Bone marrow (tissue), 2 donors: Measurements from ENCODE around the gene HOXA5.
A peak's percentile ranks its signal among the peaks of the same experiment; 100 is the strongest.

Experiments
- DNase-seq, 2 donors: peaks; one replicate each; lab custom pipeline; 2025; lab: John Stamatoyannopoulos, UW

HOXA5 gene

DNA sequence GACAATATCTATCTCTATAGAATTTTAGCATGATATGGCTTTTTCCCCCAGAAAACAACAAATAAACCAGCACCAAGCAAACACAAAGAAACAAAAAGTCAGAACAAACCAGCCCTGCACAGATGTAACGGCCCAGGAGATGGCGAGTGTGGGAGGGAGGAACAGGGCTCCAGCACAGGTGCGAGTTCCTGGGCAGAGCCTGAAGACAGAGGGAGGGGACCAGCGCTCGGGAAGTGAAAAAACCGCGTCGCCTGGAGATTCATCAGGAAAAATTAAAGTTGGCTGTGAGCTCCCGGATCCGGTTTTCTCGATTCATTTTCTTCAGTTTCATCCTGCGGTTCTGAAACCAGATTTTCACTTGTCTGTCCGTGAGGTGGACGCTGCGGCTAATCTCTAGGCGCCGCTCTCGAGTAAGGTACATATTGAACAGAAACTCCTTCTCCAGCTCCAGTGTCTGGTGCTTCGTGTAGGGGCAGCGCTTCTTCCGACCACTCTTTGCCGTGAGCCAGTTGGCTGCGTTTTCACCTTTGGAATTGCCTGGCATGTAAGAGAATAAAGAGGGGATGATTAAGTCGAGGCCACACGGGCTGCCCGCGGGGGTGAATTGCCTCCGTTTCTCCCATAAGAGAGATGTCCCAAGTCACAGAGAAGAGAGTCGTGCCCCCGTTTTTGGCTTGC is 28.3 kb upstream of the HOXA5 start:
- DNase-seq: no peak

DNA sequence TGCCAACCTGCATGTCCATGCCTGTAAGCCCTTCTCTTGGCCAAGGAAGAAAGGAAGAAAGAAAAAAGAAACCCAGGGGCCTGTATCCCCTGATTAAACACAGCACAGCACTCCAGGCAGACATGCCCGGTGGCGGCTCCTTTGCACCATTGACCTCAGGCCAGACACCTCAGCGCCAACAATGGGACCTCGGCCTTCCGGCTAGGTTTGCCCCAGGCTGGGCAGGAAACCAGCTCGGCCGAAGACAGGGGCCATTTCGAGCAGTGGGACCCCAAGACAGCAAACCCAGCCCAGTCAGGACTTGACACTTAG is 27.8 kb upstream of the HOXA5 start:
- DNase-seq: no peak

DNA sequence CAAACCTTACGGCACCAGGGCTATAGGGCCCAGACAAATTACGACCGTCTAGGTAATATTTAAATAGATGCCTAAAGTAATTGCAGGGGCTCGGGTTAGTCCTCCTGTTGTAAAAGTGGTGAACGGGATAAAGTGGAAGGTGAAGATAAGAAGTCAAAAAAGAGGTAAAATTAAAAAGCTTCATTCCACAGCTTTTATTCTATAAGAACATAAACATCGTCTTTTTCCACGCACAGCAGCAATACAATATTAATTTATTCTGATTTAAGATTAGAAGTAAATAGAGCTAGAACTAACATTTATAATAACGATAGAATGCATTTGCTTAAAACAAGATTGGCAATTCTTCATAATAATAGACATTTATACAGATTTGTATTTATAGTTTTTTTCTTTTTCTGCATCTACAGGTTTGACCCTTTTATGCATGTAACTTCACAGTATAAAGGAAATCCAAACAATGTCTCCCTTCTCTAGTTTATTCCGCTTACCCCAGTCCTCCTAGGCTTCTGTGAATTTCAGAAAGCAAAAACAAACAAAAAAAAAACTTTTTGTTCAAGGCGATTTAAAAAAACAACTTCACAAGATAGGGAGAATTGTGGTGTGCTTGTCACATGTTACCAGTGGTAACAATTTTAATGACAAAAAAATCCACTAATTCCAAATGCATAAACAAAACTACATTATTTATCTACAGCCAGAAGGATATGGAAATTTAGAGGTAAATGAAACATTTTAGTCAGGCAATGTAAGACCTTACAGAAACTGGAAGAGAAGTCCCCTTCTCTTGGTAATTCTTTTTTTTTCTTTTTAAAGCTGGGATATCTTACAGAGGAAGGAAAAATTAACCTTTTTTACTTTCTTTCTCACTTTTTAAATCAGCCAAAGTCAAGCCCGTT is 27.2 kb upstream of the HOXA5 start:
- no peak for DNase-seq

DNA sequence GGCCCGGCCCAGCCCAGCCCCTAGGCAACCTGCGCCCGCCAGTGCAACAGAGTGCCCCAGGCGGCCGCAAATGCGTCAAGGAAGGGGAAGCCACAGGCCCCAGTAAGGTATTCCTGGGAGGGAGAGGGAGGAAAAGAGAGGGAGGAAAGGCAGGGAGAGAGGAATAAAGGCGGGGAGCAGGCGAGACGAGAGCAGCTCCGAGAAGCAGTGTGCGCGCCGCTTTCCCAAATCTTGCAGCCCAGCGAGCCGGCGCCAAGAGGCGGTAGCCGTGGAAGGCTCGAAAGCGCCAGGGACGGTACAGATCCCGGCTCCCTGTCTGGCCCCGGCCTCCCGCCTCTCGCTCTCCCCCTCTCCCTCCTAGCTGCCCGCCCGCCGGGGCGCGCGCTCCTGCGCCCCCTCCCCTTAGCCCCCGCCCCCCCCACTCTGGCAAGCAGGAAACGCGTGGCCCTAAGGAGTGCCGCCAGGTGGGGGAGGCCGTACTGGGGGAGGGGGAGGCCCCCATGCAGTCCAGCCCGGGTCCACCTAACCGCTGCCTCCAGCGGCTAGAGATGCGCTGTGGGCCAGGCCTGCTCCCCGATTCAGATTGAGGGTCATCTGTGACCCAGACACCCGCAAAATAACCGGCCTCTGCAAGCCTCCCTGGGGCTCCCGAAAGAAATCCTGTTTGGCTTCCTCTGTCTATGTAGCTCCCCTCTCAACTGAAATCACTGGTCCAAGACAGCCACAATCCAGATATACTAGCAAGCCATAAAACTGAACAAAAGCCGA is 26.4 kb upstream of the HOXA5 start:
- no peak for DNase-seq

DNA sequence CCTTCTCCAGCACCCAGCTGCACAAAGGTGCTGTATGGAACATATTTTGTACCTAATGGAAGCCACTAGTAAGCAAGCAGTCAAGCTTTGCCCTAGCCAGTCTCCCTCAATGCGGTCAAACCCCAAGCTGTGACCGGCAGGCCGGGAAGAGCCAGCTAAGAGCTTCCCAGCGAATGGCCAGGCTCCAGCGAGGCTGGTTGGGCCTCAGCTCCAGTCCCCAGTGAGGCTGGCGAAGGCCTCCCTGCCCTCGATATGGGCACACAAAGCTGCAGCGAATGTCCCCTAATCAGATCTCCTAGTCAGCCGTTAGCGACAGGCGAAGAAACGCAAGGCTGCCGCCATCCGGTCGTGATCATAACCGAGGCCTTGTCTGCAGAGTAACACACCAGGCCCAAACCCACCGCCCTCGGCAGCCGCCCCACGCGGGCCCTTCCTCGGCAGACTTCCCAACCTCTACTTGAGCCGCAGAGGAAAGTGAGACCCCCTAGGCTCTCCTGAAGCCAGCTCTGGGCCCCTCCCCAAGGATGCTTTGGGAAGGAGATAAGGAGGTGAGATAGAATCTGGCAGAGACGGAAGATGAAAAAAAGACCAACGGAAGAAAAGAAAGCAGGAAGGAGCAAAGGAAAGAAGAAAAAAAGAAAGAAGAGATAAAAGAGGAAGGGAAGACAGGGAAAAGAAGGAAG is 24.9 kb upstream of the HOXA5 start:
- DNase-seq: peak in 1 of 2 donors; percentile 55

DNA sequence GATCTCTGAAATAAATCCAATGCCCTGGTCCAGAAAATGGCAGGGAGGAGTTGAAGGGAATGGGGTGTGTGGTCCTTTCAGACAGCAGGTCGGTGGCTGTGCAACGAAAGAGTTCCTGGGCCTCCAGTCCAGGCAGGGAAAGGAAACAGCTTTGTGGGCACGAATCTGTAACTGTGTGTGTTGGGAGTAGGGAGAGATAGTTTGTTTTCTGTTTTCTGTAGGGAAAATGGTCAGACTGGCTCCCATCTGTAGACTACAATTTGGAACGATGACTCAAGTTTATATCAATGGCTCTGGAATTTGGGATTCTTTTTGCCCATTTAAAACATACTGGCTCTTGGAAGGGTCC is 24.4 kb upstream of the HOXA5 start:
- no peak for DNase-seq

DNA sequence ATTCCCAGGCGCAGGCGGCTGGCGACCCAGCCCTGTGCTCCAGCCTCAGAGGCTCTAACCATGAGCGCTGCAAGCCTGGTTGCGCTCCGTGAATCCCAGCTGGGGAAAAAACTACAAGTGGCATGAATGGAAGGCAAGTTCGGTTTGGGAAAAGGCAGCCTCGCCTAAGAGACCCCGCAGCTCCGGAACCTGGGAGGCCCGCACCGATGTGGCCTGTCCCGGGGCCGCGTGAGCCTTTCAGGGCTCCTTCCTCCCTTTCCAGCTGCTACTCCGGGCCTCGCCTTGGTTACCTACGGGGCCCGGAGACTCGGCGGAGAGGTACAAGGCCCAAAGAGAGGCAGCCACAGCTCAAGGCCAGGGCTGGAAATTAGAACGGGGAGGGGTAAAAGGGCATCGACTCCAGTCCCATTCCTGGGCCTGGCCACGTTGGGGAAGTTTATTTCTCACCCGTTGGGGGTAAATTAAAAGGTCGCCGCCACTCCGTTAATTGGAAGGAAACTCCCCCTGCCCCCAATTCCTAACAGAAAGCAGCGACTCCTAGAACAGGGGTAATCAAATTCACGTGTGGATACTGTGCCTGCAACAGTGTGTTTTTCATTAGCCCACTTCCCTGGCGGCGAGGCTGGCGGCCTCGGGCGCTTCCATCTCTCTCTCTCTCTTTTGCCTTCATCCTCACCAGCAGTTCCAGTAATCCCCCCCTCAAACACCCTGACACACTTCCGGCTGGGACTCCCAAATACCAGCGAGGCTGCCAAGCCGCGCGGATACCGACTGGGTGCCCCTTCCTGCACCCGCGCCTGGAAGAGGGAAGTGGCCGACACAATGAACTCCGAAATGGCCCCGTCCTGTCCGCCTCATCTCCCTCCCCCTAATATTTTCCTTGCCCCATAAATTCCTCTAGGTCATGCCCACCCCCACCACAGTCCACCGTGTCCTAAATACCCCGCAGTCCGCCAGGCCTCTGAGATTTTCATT is 23.3 kb upstream of the HOXA5 start:
- DNase-seq: peak in 1 of 2 donors; percentile 42

DNA sequence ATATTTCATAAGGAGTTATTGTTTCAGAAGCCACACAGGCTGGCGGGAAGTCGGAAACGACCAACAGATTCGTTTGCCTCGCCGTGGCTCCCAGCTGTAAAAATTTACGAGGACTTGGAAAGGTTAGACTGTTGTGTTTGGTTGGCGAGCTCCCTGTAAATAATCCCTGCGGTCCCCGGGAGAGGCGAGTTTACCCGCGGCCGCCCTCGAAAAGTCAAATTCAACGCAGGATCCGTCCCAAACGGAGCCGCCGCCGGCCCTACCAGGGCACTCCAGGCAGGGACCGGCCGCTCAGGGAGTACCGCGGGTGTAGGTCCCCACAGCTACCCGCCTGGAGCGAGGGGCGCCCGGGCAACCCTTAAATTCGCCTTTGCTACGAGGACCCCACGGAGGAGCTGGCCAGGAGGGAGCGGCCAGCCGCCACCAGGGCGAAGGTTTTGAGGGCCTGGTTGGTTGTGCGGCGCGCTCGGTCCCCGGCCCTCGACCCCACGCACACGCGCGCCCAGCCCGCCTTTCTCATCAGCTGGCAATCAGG is 22.6 kb upstream of the HOXA5 start:
- DNase-seq: no peak

DNA sequence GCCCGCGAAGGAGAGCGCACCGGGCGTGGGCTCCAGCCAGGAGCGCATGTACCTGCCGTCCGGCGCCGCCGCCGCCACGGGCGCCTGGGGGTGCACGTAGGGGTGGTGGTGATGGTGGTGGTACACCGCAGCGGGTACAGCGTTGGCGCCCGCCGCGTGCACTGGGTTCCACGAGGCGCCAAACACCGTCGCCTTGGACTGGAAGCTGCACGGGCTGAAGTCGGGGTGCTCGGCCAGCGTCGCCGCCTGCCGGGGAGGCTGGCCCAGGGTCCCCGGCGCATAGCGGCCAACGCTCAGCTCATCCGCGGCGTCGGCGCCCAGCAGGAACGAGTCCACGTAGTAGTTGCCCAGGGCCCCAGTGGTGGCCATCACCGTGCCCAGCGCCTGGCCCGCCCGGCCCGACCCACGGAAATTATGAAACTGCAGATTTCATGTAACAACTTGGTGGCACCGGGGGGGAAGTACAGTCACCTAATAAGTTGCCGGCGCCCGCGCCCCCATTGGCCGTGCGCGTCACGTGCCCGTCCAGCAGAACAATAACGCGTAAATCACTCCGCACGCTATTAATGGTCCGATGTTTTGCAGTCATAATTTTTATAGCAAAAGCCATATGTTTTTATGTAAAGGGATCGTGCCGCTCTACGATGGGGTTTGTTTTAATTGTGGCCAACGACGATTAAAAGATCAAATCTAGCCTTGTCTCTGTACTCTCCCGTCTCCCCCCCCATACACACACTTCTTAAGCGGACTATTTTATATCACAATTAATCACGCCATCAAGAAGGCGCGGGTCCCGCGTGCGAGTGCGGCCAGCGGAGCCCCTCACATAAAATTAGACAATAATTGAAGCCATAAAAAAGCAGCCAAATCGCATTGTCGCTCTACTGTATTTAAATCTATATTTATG is 21.9 kb upstream of the HOXA5 start, which contains the start of gene HOXA9:
Gene HOXA9 (minus strand): TSS at position 449 of the 907 bp plus-strand sequence. CDS start 80 bp downstream, at position 369.
- DNase-seq: peak in 1 of 2 donors; percentile 57

DNA sequence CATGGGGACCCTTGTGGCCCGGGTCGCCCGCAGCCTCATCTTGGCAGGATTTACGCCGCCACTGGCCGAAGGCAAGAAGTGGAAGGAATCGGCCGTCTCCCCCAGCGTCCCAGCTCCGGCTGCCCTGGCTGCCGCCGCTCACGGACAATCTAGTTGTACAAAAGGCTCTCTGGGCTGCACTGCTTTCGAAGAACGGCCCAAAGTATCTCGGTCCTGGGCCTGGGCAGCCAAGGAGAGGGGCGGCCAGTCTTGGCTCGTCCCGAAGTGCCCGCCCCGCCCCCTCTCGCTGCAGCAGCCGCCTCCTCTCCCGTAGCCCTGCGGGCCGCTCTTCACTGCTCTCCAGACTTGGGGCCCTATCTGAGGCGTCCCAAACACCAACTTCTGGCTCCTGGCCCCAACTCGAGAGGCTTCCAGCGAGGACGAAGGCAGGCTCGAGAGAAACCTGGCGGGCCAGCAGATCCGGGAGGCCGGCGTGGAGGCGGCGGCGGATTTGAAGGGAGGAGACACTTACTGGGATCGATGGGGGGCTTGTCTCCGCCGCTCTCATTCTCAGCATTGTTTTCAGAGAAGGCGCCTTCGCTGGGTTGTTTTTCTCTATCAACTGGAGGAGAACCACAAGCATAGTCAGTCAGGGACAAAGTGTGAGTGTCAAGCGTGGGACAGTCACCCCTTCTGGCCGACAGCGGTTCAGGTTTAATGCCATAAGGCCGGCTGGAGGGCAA is 21.0 kb upstream of the HOXA5 start:
- no peak for DNase-seq

DNA sequence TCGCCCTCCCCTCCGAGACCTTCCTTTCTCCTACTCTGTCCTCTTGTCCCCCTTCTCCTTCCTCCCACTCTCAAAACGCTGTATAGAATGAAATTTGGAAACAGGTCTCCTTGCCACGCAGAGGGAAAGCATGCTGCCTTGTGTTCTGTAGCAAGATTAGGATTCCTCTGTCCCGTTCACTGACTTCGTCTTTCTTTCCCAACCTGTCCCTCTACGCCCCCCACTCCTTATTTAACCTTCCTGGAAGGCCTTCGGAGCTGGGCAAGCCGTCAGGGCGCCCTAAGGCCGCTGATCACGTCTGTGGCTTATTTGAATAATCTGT is 20.5 kb upstream of the HOXA5 start:
- no peak for DNase-seq

DNA sequence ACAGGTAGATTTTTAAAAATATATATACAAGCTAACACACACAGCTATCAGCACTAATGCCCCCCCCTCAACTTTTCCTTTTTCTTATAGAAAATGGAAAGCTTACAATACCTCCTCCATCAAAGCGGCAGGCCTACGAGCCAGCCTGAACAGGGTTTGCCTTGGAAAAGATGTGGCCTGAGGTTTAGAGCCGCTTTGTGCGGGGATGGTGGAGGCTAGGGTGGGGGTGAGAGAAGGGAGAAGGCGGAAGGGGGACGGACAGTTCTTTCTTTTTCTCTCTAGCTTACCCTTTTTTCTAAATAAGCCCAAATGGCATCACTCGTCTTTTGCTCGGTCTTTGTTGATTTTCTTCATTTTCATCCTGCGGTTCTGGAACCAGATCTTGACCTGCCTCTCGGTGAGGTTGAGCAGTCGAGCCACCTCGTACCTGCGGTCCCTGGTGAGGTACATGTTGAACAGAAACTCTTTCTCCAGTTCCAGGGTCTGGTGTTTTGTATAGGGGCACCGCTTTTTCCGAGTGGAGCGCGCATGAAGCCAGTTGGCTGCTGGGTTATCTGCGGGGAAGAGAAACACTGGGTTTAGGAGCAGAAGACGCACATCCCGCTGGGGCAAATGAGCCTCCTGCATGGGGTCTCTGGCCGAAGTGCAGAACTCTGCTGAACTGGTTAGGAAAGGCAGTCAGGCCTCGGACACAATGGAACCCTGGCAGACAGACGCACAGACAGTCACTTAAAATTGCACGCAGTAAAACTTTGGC is 20.0 kb upstream of the HOXA5 start:
- no peak for DNase-seq

DNA sequence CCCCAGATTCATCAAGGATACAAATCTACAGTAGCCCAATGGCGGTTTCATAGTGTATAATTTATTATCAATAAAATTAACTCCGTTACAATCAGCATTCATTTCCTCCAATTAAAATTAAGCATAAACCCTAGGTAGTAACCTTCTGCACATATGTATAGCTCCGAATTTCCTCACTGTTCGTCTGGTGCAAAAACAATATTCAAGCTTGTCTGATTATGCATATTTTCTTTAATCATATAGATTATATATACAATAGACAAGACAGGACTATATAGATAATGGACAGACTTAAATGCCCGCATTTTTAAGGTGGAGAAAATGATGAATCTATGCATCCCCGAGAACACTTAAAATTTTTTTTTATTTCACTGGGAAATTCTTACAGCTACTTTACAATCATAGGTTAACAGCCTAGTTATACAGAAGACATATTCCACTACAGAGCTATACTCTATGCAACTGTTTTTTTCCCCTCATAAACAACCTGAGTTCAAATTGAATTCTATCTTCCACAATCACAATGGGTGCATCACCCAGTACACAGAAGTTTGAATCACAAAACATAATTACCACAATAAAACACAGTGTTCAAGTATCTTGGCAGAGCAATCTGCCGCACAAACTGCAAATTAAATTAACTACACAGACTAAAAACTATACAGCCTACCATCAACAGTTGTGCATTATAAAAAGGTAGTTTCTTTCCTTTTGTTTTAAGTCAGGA is 19.2 kb upstream of the HOXA5 start:
- DNase-seq: no peak

DNA sequence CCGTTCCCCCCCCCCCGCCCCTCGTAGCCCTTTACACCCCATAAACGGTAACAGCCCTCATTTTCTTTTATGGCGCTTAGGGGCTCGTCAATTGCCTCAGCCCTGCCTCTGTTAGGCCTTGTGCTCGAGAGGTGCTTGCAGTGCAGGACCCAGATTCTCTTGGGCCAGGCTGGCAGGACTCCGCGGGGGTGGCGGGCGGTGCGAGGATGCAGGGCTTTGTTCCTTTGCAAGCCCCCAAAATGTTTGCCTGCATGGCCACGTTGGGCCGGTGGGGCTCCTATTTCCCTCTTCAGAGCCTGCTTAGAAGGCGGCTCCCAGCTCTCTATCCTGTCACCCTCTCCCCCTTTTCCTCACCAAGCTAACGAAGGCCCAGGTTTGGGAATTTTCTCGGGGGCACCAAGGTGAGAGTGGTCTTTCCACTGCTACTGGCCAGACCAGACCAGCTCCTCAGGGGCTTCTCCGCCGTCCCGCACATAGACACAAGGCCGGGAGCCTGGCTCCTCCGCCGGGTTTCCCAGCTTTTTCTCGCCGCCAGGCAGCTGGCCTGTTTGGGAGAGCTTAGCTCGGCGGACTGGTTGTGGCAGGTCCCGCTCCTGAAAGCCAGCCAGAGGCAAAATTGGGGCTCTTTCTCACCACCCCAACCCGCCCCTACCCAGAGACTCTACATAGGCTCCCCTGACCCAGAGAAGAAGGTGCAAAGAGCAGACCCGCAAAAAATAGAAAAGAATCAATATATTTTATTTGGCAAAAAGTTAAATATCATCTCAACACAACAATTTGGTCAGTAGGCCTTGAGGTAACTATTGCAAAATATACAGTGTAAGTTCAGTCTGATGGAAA is 18.5 kb upstream of the HOXA5 start:
- no peak for DNase-seq

DNA sequence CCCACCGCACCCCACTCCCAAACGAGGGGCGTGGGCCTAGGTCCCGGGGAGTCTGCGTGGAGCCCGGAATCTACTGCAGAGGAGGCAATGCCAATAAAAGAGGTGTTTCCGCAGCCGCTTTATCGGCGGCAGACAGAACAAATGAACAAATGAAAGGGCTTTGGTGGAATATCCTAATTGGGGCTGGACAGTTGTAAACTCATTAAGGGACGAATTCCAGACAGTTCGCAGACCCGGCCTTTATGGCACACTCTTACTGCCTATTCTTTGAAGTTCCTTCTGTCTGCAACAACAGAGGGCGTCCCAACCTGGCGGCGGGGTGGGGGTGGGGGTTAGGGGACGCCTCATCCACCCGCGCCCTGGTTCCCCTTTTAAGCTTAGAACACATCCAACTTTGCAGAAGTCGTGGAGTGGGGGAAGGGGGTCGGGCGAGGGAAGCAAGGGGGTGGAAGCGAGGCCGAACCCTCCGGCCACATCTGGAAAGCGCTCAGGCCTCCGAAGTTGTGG is 17.8 kb upstream of the HOXA5 start:
- DNase-seq: peak in 1 of 2 donors; percentile 60

DNA sequence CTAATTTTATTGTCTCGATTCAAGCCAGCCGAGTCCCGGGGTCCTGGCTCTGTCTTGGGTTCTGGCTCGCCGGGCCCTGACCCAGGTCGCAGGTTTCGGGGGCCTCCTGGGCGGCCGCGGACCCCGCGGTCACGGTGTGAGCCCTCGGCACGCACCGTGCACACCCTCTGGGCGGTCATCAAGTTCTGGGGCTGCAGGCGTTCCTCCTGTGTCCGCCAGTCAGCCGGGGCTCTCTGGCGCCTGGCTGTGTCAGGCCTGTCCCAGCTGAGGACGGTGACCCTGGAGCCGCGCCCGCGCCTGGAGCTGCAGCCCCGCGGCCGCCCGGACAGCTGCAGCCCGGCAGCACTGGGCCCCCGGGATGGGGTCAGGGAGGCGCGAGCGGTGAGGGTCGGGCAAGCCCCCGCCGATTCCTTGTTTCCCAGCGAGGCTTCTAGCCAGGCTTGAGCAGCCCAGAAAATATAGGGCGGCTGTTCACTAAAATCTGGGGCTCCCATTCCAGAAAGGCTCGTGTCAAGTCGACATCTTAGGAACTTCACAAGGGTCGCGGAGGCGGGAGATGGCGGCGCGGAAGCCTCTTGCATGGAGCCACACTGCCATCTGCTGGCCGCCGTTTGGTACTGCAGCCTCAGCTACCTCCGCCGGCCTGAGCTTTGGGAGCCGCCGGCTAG is 17.2 kb upstream of the HOXA5 start:
- peak in 1 of 2 donors; percentile 87 for DNase-seq
